CD14-positive monocyte (primary cell): Measurements from ENCODE around the gene TFG. TPM values are rescaled to one million over a fixed set of nuclear protein-coding genes. Genes with fewer than 3 reads are reported as not detected.

Source experiments
- DNase-seq, 3 donors: peaks; one replicate each; pipeline ENCODE4 v3.0.0-alpha.2; 2011 to 2022
- H2AFZ ChIP-seq: 2 replicates; pipeline ENCODE4 v1.6.0; 2012; ENCODE audit warnings: mild to moderate bottlenecking, low read depth, low read length, inconsistent platforms; ENCODE audit not compliant: insufficient read depth, poor library complexity, severe bottlenecking
- H3K27ac ChIP-seq, 2 donors: 1 replicate in 1 of 2; 2 replicates in 1 of 2; pipeline ENCODE4 v1.5.1; 2012 to 2013; ENCODE audit warnings: low read length in 2 of 2, control low read depth in 1 of 2, inconsistent platforms in 1 of 2, low read depth in 1 of 2, mild to moderate bottlenecking in 1 of 2
- H3K27me3 ChIP-seq, 2 donors: one replicate each; pipeline versions ENCODE4 v1.6.0 to v1.6.1; 2011 to 2013; ENCODE audit warnings: low read length in 2 of 2; ENCODE audit not compliant: control insufficient read depth in 2 of 2, insufficient read depth in 2 of 2
- H3K36me3 ChIP-seq, 2 donors: replicated peaks in 1 of 2; 1 replicate in 1 of 2; 2 replicates in 1 of 2; pipeline versions ENCODE4 v1.5.1 to v1.6.1; 2012 to 2013; ENCODE audit warnings: low read length in 2 of 2, control low read depth in 1 of 2, inconsistent platforms in 1 of 2, mild to moderate bottlenecking in 1 of 2; ENCODE audit not compliant: insufficient read depth in 2 of 2, control insufficient read depth in 1 of 2
- H3K4me1 ChIP-seq, 2 donors: 1 replicate in 1 of 2; 2 replicates in 1 of 2; pipeline versions ENCODE4 v1.5.1 to v1.6.1; 2012 to 2013; ENCODE audit warnings: low read length in 2 of 2, control low read depth in 1 of 2, inconsistent platforms in 1 of 2, mild to moderate bottlenecking in 1 of 2, moderate library complexity in 1 of 2; ENCODE audit not compliant: insufficient read depth in 2 of 2, control insufficient read depth in 1 of 2
- H3K4me2 ChIP-seq: replicated peaks from 2 replicates; pipeline ENCODE3; 2012; ENCODE audit warnings: low read length, moderate library complexity, mild to moderate bottlenecking; ENCODE audit not compliant: poor library complexity, severe bottlenecking; ENCODE audit errors: extremely low read depth
- H3K4me3 ChIP-seq, 3 experiments: fragments of 200-600 bp in 1 of 3; sonication (generic) in 1 of 3; replicated peaks in 1 of 3; 1 replicate in 2 of 3; 2 replicates in 1 of 3; pipeline ENCODE4 v1.5.1; 2011 to 2013; ENCODE audit warnings: low read length in 3 of 3, mild to moderate bottlenecking in 3 of 3, control low read depth in 2 of 3, low read depth in 2 of 3, inconsistent platforms in 1 of 3, moderate library complexity in 1 of 3
- H3K79me2 ChIP-seq: 2 replicates; pipeline ENCODE4 v1.6.0; 2012; ENCODE audit warnings: mild to moderate bottlenecking, control low read depth, inconsistent platforms, low read length, moderate library complexity; ENCODE audit not compliant: insufficient read depth
- H3K9ac ChIP-seq: 2 replicates; pipeline ENCODE4 v1.6.0; 2017; ENCODE audit warnings: low read length, mild to moderate bottlenecking; ENCODE audit not compliant: insufficient read depth, poor library complexity, severe bottlenecking
- H3K9me3 ChIP-seq, 2 donors: replicated peaks in 1 of 2; 1 replicate in 1 of 2; 2 replicates in 1 of 2; pipeline versions ENCODE4 v1.5.1 to v1.6.1; 2012 to 2013; ENCODE audit warnings: low read length in 2 of 2, control low read depth in 1 of 2; ENCODE audit not compliant: control insufficient read depth in 1 of 2, insufficient read depth in 1 of 2
- H4K20me1 ChIP-seq: 2 replicates; pipeline ENCODE4 v1.6.0; 2012; ENCODE audit warnings: mild to moderate bottlenecking, low read length, control low read depth, moderate library complexity; ENCODE audit not compliant: insufficient read depth
- H3K27ac Mint-ChIP-seq, 7 donors: one replicate each; pipeline ENCODE4 v1.8.0; 2020; ENCODE audit warnings: mild to moderate bottlenecking in 7 of 7, mixed read lengths in 7 of 7, moderate library complexity in 6 of 7, inconsistent platforms in 2 of 7
- H3K27me3 Mint-ChIP-seq, 3 donors: one replicate each; pipeline ENCODE4 v1.8.0; 2021 to 2022; ENCODE audit warnings: low read depth in 3 of 3, mild to moderate bottlenecking in 3 of 3, mixed read lengths in 3 of 3, moderate library complexity in 3 of 3, inconsistent platforms in 1 of 3
- H3K36me3 Mint-ChIP-seq, 2 donors: one replicate each; pipeline ENCODE4 v1.8.0; 2020; ENCODE audit warnings: mixed read lengths in 2 of 2, inconsistent platforms in 1 of 2, mild to moderate bottlenecking in 1 of 2
- H3K4me1 Mint-ChIP-seq: one replicate; pipeline ENCODE4 v1.8.0; 2020; ENCODE audit warnings: mild to moderate bottlenecking, mixed read lengths
- H3K4me3 Mint-ChIP-seq, 2 donors: one replicate each; pipeline ENCODE4 v1.8.0; 2020; ENCODE audit warnings: mild to moderate bottlenecking in 2 of 2, mixed read lengths in 2 of 2, moderate library complexity in 1 of 2
- H3K9me3 Mint-ChIP-seq, 7 donors: one replicate each; pipeline ENCODE4 v1.8.0; 2020 to 2022; ENCODE audit warnings: mixed read lengths in 7 of 7, mild to moderate bottlenecking in 6 of 7, moderate library complexity in 6 of 7, inconsistent platforms in 2 of 7
- CTCF ChIP-seq: fragments of 200-600 bp; IDR thresholded peaks from one replicate; pipeline ENCODE4 v1.8.0; 2022; ENCODE audit warnings: antibody characterized with exemption, mild to moderate bottlenecking
- WGBS: methylation state at CpG from one replicate; pipeline ENCODE4 v1.1.5; 2013; ENCODE audit warnings: missing lambda C conversion rate; ENCODE audit not compliant: insufficient coverage; 5-methylcytosine and 5-hydroxymethylcytosine counted together
- intact Hi-C, 2 donors: fragments of 100-400 bp; cut with micrococcal nuclease; formaldehyde crosslinking; loops; one replicate each; pipeline versions ENCODE4 v1.15.0 to v1.15.1; 2023
- polyA plus RNA-seq, 3 donors: library from polyadenylated mRNA; depleted of rRNA in 1 of 3; unstranded in 2 of 3; stranded (reverse) in 1 of 3; fragments of 300-500 nt in 2 of 3; fragments of >200 nt in 1 of 3; fragmentation: Illumina TruSeq in 2 of 3; gene quantifications; 1 replicate in 2 of 3; 2 replicates in 1 of 3; pipeline ENCODE4 v1.2.3, GENCODE V29; 2012 to 2021

Gene TFG
- polyA plus RNA-seq, 3 donors = 37.9 to 51.2 (median 44.8) TPM

- Histone ChIP-seq H3K27ac (no peak overlapping the region), H3K27me3 (peaks cover 0 to 6% of the 10 kb centered on the region in 2 donors), H3K4me3 (no peak overlapping the region), H3K9ac (no peak overlapping the region), H3K9me3 (no peaks in the 10 kb centered on the region), H3K4me1 (no peaks in the 10 kb centered on the region), H3K79me2 (no peaks in the 10 kb centered on the region), H3K36me3 (no peaks in the 10 kb centered on the region), H4K20me1 (no peaks in the 10 kb centered on the region), H3K4me2 (no peak overlapping the region), H2AFZ (no peak overlapping the region)
- TF ChIP-seq CTCF = no peak
- Mint-ChIP-seq H3K27me3 (peaks cover 0 to 7% (median 4%) of the 10 kb centered on the region in 3 donors), H3K4me1 (no peaks in the 10 kb centered on the region), H3K4me3 (no peak overlapping the region), H3K9me3 (peaks cover 0 to 2% (median 0%) of the 10 kb centered on the region in 7 donors), H3K36me3 (no peaks in the 10 kb centered on the region), H3K27ac (no peak overlapping the region)
- intact Hi-C loops = loop anchor here in 1 of 2 donors (10.0 kb wide), 1 partner anchor 888 kb away; the partner anchor contains the start of gene CMSS1
- 100% methylated on average over 1 of the region's 5 CpGs for WGBS
- no peak for DNase-seq
Measured at GRCh38 chr3:100702980-100703345, 6.3 kb upstream of the TFG start.

- Histone ChIP-seq H3K4me1 (peaks cover 4% of the 10 kb centered on the region in 2 donors), H3K79me2 (no peaks in the 10 kb centered on the region), H3K27ac (no peak overlapping the region), H3K27me3 (peaks cover 0 to 6% of the 10 kb centered on the region in 2 donors), H3K36me3 (no peaks in the 10 kb centered on the region), H2AFZ (no peak overlapping the region), H3K4me2 (no peak overlapping the region), H3K4me3 (no peak overlapping the region), H3K9ac (no peak overlapping the region), H3K9me3 (no peaks in the 10 kb centered on the region), H4K20me1 (no peaks in the 10 kb centered on the region)
- Mint-ChIP-seq H3K4me1 (peaks cover 5% of the 10 kb centered on the region), H3K27ac (no peak overlapping the region), H3K36me3 (peaks cover 0 to 7% of the 10 kb centered on the region in 2 donors), H3K4me3 (no peak overlapping the region), H3K9me3 (peaks cover 0 to 7% (median 4%) of the 10 kb centered on the region in 7 donors), H3K27me3 (peaks cover 0 to 6% (median 4%) of the 10 kb centered on the region in 3 donors)
- intact Hi-C loops = loop anchor here in 1 of 2 donors (10.0 kb wide), 1 partner anchor 889 kb away; the partner anchor contains the start of gene CMSS1
- no peak for TF ChIP-seq CTCF
- DNase-seq = no peak
- 100% methylated on average over 1 of the region's 4 CpGs for WGBS
Measured at GRCh38 chr3:100703865-100704264, 5.4 kb upstream of the TFG start.
